OCI-LY1 (cell line): Measurements from ENCODE around the gene CCL2.

Experiments
- CTCF ChIP-seq: fragments of 200-600 bp; sonication (generic), shearing (Covaris generic); IDR thresholded peaks from 2 replicates; pipeline ENCODE4 v1.5.1; 2017; ENCODE audit warnings: mild to moderate bottlenecking, antibody characterized with exemption, low read length, moderate library complexity, mixed read lengths
- EZH2 ChIP-seq: fragments of 200-600 bp; sonication (generic), shearing (Covaris generic); IDR thresholded peaks from 2 replicates; pipeline ENCODE4 v1.8.0; 2017; ENCODE audit warnings: borderline replicate concordance, mixed run types, mild to moderate bottlenecking, antibody characterized with exemption, low read length, moderate library complexity, mixed read lengths

- no peak for TF ChIP-seq EZH2
- TF ChIP-seq CTCF: no peak
Observed at GRCh38 chr17:34236281-34236892, 18.7 kb upstream of the CCL2 start.
